Measurements from ENCODE around the gene WHRN. TPM values are rescaled to one million over a fixed set of nuclear protein-coding genes. Genes with fewer than 3 reads are reported as not detected.

The WHRN gene
- total RNA-seq, 2 donors from 2014 or later = 3.3 to 3.6 TPM

GRCh38 chr9:114521846-114522245 is 16.6 kb upstream of the WHRN start:
- Histone ChIP-seq H3K27me3 (no peaks in the 10 kb centered on the region), H3K9ac (ENCODE audit: low read depth in 2 of 2, low read length in 2 of 2) (no peak overlapping the region), H3K4me3 (no peak overlapping the region), H3K36me3 (no peaks in the 10 kb centered on the region), H3K4me1 (no peaks in the 10 kb centered on the region), H3K27ac (no peak overlapping the region), H3K9me3 (no peaks in the 10 kb centered on the region)
- TF ChIP-seq CTCF (IDR thresholded peaks at IDR 0.05) = no peak
- no peak for DNase-seq
- intact Hi-C loops (cut with DNase I) = no loop called here

GRCh38 chr9:114518599-114519022 is 13.3 kb upstream of the WHRN start:
- H3K9me3 ChIP-seq = no peaks in the 10 kb centered on the region
- no peak overlapping the region for H3K9ac ChIP-seq (ENCODE audit: low read depth in 2 of 2, low read length in 2 of 2)
- H3K27me3 ChIP-seq = no peaks in the 10 kb centered on the region
- DNase-seq = no peak
- intact Hi-C loops (cut with DNase I) = no loop called here
- H3K36me3 ChIP-seq = no peaks in the 10 kb centered on the region
- no peak overlapping the region for H3K27ac ChIP-seq
- H3K4me3 ChIP-seq = no peak overlapping the region
- H3K4me1 ChIP-seq = no peaks in the 10 kb centered on the region
- no peak for TF ChIP-seq CTCF (IDR thresholded peaks at IDR 0.05)

- Histone ChIP-seq H3K9me3 (no peaks in the 10 kb centered on the region), H3K9ac (ENCODE audit: low read depth in 2 of 2, low read length in 2 of 2) (no peak overlapping the region), H3K4me1 (no peaks in the 10 kb centered on the region), H3K4me3 (no peak overlapping the region), H3K27ac (no peak overlapping the region), H3K36me3 (no peaks in the 10 kb centered on the region), H3K27me3 (no peaks in the 10 kb centered on the region)
- TF ChIP-seq CTCF (IDR thresholded peaks at IDR 0.05) = no peak
- intact Hi-C loops (cut with DNase I) = no loop called here
- no peak for DNase-seq
Observed at GRCh38 chr9:114518120-114518519, 12.8 kb upstream of the WHRN start.

GRCh38 chr9:114516913-114517312 is 11.6 kb upstream of the WHRN start:
- no peak overlapping the region for H3K4me3 ChIP-seq
- no peaks in the 10 kb centered on the region for H3K36me3 ChIP-seq
- no peak for TF ChIP-seq CTCF (IDR thresholded peaks at IDR 0.05)
- intact Hi-C loops (cut with DNase I) = no loop called here
- no peaks in the 10 kb centered on the region for H3K4me1 ChIP-seq
- no peak overlapping the region for H3K9ac ChIP-seq (ENCODE audit: low read depth in 2 of 2, low read length in 2 of 2)
- H3K9me3 ChIP-seq = no peaks in the 10 kb centered on the region
- no peak for DNase-seq
- no peaks in the 10 kb centered on the region for H3K27me3 ChIP-seq
- no peak overlapping the region for H3K27ac ChIP-seq

- no peak overlapping the region for H3K4me3 ChIP-seq
- no peak overlapping the region for H3K9ac ChIP-seq (ENCODE audit: low read depth in 2 of 2, low read length in 2 of 2)
- no peaks in the 10 kb centered on the region for H3K36me3 ChIP-seq
- intact Hi-C loops (cut with DNase I) = no loop called here
- H3K9me3 ChIP-seq = no peaks in the 10 kb centered on the region
- no peak overlapping the region for H3K27ac ChIP-seq
- TF ChIP-seq CTCF (IDR thresholded peaks at IDR 0.05) = no peak
- H3K27me3 ChIP-seq = no peaks in the 10 kb centered on the region
- H3K4me1 ChIP-seq = no peaks in the 10 kb centered on the region
- no peak for DNase-seq
Observed at GRCh38 chr9:114515528-114515927, 10.3 kb upstream of the WHRN start.

- H3K4me3 ChIP-seq = no peak overlapping the region
- no peaks in the 10 kb centered on the region for H3K4me1 ChIP-seq
- H3K9ac ChIP-seq (ENCODE audit: low read depth in 2 of 2, low read length in 2 of 2) = no peak overlapping the region
- DNase-seq = no peak
- H3K36me3 ChIP-seq = no peaks in the 10 kb centered on the region
- no peaks in the 10 kb centered on the region for H3K9me3 ChIP-seq
- no peaks in the 10 kb centered on the region for H3K27me3 ChIP-seq
- intact Hi-C loops (cut with DNase I) = no loop called here
- no peak overlapping the region for H3K27ac ChIP-seq
- no peak for TF ChIP-seq CTCF (IDR thresholded peaks at IDR 0.05)
Observed at GRCh38 chr9:114513959-114514267, 8.6 kb upstream of the WHRN start.

Data from colonic mucosa (tissue), 4 donors.